Measurements from ENCODE around the gene PTDSS2.
"Not testable (repeated sequence)": the region's sequence is repeated elsewhere in the genome, so short reads cannot be mapped to it uniquely, and the experiment has no call there.

The PTDSS2 gene

DNA sequence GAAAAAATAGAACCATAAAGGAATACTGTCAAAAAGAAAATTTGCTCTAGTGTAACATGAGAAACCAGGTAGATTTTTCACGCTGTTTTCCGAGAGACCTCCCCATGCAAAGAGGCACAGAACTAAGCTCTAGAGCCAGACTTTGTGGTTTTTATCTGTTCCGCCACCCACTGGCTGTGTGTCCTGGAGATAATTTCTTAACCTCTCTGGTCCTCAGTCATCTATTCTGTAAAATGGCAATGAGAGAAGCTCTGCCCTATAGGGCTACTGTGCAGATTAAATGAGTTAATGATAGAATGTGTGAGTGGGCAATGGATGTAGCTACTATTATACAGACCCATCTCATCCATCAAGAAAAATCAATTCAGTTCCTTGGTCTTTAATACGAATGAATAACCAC lies 25.8 kb upstream of the PTDSS2 start:
- no peak overlapping the region for H3K4me3 ChIP-seq (ENCODE audit: low read depth, low read length)
- DNase-seq (ENCODE audit: low read depth, low spot score) = no peak
- CTCF ChIA-PET = no interaction called here
- POLR2A ChIA-PET = no interaction called here
- TF ChIP-seq, protein P1, sequence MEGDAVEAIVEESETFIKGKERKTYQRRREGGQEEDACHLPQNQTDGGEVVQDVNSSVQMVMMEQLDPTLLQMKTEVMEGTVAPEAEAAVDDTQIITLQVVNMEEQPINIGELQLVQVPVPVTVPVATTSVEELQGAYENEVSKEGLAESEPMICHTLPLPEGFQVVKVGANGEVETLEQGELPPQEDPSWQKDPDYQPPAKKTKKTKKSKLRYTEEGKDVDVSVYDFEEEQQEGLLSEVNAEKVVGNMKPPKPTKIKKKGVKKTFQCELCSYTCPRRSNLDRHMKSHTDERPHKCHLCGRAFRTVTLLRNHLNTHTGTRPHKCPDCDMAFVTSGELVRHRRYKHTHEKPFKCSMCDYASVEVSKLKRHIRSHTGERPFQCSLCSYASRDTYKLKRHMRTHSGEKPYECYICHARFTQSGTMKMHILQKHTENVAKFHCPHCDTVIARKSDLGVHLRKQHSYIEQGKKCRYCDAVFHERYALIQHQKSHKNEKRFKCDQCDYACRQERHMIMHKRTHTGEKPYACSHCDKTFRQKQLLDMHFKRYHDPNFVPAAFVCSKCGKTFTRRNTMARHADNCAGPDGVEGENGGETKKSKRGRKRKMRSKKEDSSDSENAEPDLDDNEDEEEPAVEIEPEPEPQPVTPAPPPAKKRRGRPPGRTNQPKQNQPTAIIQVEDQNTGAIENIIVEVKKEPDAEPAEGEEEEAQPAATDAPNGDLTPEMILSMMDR (IDR thresholded peaks at IDR 0.05; ENCODE audit: insufficient read depth, low read length, missing control alignments) = no peak

DNA sequence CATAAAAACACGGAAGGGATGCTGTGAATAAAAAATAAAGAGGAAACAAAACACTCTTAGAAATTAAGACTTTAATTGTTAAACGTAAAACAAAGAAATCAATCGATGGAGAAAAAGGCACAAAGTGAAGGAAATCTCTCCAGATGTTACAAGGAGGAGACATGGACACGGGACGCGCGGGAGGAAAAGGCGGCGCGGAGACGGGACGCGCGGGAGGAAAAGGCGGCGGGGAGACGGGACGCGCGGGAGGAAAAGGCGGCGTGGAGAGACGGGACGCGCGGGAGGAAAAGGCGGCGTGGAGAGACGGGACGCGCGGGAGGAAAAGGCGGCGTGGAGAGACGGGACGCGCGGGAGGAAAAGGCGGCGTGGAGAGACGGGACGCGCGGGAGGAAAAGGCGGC lies 25.3 kb upstream of the PTDSS2 start:
- POLR2A ChIA-PET; DNase-seq (ENCODE audit: low read depth, low spot score); H3K4me3 ChIP-seq (ENCODE audit: low read depth, low read length); CTCF ChIA-PET: not testable (repeated sequence)

DNA sequence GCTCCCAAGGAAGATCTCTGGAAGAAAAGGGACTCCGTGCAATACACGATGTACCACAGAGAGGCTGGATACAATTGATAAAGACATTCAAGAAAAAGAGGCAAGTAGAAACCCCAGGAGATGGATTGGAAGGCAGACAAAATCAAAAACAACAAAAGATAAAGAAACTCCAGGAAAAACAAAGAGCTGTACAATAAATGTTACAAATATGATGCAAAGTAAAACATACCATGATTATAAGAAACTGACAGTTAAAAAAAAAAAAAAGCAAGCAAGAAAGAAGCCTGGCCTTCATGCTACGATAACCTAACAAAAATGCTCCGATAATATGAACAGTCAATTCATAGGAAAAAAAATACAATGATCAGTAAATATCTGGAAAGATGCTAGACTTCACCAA lies 24.8 kb upstream of the PTDSS2 start:
- no peak overlapping the region for H3K4me3 ChIP-seq (ENCODE audit: low read depth, low read length)
- TF ChIP-seq, protein P1 (IDR thresholded peaks at IDR 0.05; ENCODE audit: insufficient read depth, low read length, missing control alignments) = no peak
- ChIA-PET POLR2A (no interaction called here), CTCF (interaction anchor here (0.9 kb wide), 1 partner anchor 22 kb away, joined by 4 read pairs; no protein-coding TSS in a partner anchor)
- DNase-seq (ENCODE audit: low read depth, low spot score) = no peak

DNA sequence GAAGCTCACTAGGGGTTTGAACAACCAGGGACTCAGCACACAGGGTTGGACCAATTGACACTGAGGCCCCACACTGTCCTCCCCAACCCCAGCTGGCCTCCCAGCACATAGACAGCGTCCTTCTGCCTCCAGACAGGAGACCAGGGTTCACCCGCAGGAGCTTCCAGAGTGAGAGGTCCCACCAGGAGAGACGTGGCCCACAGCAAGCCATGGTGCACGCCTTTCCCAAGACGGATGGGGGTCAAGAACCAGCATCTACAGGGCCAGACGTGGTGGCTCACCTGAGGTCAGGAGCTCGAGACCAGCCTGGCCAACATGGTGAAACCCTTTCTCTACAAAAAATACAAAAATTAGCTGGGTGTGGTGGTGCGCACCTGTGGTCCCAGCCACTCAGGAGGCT lies 23.2 kb upstream of the PTDSS2 start:
- TF ChIP-seq, protein P1 (IDR thresholded peaks at IDR 0.05; ENCODE audit: insufficient read depth, low read length, missing control alignments) = no peak
- no peak for DNase-seq (ENCODE audit: low read depth, low spot score)
- POLR2A ChIA-PET = no interaction called here
- CTCF ChIA-PET = interaction anchor here (1.3 kb wide), 1 partner anchor 22 kb away, joined by 3 read pairs; no protein-coding TSS in a partner anchor
- no peak overlapping the region for H3K4me3 ChIP-seq (ENCODE audit: low read depth, low read length)

DNA sequence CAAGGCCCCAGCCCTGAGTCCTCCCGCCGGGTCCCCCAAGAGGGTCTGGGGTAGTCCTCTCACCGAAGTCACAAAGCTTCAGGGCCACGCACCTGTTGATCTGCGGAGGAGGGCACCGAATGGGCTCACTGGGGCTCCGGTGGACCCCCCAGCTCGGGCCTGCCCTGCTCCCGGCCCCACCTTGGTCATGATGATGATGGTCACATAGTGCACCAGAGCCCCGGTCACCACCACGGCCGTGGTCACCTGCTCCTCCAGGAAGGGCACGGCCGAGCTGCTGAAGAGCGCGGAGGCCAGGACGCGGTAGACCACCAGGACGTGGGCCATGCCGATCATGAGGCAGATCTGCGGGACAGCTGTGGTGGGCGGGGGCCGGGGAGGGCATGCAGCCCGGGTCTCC lies 21.8 kb upstream of the PTDSS2 start:
- TF ChIP-seq, protein P1 (IDR thresholded peaks at IDR 0.05; ENCODE audit: insufficient read depth, low read length, missing control alignments) = no peak
- ChIA-PET CTCF (no interaction called here), POLR2A (no interaction called here)
- H3K4me3 ChIP-seq (ENCODE audit: low read depth, low read length) = no peak overlapping the region
- no peak for DNase-seq (ENCODE audit: low read depth, low spot score)

DNA sequence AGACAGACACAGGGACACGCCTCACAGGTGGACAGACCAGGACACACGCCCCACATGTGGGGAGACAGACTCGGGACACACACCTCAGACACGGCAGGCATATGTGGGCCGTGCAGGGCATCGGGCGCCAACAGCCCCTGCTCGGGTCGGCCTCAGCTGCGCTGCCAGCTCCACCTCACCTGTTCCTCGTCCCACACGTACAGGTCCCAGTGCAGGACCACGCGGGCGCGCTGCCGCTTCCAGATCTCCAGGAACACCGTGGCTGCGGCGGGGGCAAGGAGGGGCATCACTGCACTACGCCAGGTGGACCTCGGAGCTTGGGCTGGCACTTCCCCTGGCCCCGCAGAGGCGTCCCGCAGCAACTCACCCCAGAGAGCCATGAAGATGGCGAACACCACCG lies 20.7 kb upstream of the PTDSS2 start:
- ChIA-PET POLR2A (no interaction called here), CTCF (no interaction called here)
- TF ChIP-seq, protein P1 (IDR thresholded peaks at IDR 0.05; ENCODE audit: insufficient read depth, low read length, missing control alignments) = no peak
- no peak for DNase-seq (ENCODE audit: low read depth, low spot score)
- H3K4me3 ChIP-seq (ENCODE audit: low read depth, low read length) = no peak overlapping the region

DNA sequence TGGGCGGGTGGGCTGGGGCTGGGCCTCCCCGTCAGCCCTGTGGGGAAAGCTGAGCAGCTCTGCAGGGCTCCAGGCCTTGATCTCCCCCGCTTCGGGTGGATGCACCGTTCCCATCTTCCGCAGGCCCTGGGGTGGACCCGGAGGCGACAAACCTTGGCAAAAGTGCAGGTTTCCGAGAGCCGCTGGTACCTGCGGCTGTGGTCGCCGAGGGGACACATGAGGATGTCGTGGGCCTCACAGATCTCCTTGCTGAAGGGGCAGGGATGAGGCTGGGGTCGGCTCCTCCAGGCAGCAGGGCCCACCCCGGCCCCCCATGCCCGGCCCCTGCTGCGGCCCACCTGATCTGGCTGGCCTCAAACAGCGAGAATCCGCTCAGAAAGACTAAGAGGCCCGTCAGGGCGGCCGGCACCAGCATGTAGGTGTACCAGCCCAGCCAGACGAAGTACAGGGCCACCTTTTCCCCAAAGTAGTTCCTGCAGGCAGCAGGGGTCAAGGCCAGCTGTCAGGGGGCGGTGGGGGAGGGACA lies 20.1 kb upstream of the PTDSS2 start:
- H3K4me3 ChIP-seq (ENCODE audit: low read depth, low read length) = no peak overlapping the region
- DNase-seq (ENCODE audit: low read depth, low spot score) = no peak
- CTCF ChIA-PET = no interaction called here
- POLR2A ChIA-PET = no interaction called here
- TF ChIP-seq, protein P1 (IDR thresholded peaks at IDR 0.05; ENCODE audit: insufficient read depth, low read length, missing control alignments) = no peak

Data from AG04449 (cell line).